GM12878 (cell line): ENCODE measurements around the gene SUGCT. TPM values are rescaled to one million over a fixed set of nuclear protein-coding genes. Genes with fewer than 3 reads are reported as not detected.

ENCODE experiments used
- ATAC-seq: fragments of 200-7000 bp; cut with Tn5 transposase; 3 replicates; pipeline ENCODE4 v1.9.1; 2020; ENCODE audit warnings: mild to moderate bottlenecking, moderate library complexity
- BruUV-seq: library from RNA; stranded (reverse); fragments of 400-500 nt; replicated peaks from 2 replicates; lab custom pipeline; 2021; lab: Mats Ljungman, UMichigan
- CTCF ChIA-PET: fragments of 300-600 bp; sonication (Branson Sonifier 250); formaldehyde crosslinking; extraction: SDS; loops from one replicate; lab custom pipeline; 2021; ENCODE audit warnings: inconsistent platforms; lab: Yijun Ruan, JAX
- POLR2A ChIA-PET: fragments of 350-600 bp; formaldehyde crosslinking; extraction: SDS; loops from one replicate; lab custom pipeline; 2021; ENCODE audit warnings: inconsistent platforms; lab: Charles Lee
- RAD21 ChIA-PET: fragments of 300-600 bp; sonication (Branson Sonifier 250); formaldehyde crosslinking; loops from one replicate; lab custom pipeline; 2023; ENCODE audit warnings: antibody characterized with exemption; ENCODE audit not compliant: unreplicated experiment; lab: Charles Lee
- SMC1A ChIA-PET: fragments of 300-600 bp; sonication (Branson Sonifier 250); formaldehyde crosslinking; loops from one replicate; lab custom pipeline; 2023; ENCODE audit not compliant: unreplicated experiment, uncharacterized antibody; lab: Charles Lee
- DNase-seq: peaks from one replicate; pipeline ENCODE4 v3.0.0-alpha.2; 2011; ENCODE audit warnings: low read depth, low spot score
- FAIRE-seq: peaks from 3 replicates; lab custom pipeline; 2011; peaks lifted over from hg19 to GRCh38; lab: Jason Lieb, UNC
- H2AFZ ChIP-seq: 2 replicates; pipeline ENCODE4 v1.6.0; 2011; ENCODE audit warnings: low read depth, low read length, control low read depth; ENCODE audit not compliant: control insufficient read depth
- H3K27ac ChIP-seq: 2 replicates; pipeline ENCODE4 v1.5.1; 2011; ENCODE audit warnings: control low read depth; ENCODE audit not compliant: control insufficient read depth, insufficient read depth
- H3K27me3 ChIP-seq, 2 experiments: replicated peaks in 1 of 2; 2 replicates each; pipeline versions ENCODE4 v1.6.0 to v1.6.1; 2011; ENCODE audit warnings: low read length in 1 of 2; ENCODE audit not compliant: control insufficient read depth in 2 of 2, insufficient read depth in 2 of 2
- H3K36me3 ChIP-seq, 2 experiments: 2 replicates each; pipeline ENCODE4 v1.5.1; 2011; ENCODE audit warnings: low read length in 1 of 2; ENCODE audit not compliant: control insufficient read depth in 2 of 2, insufficient read depth in 2 of 2
- H3K4me1 ChIP-seq: 2 replicates; pipeline ENCODE4 v1.6.1; 2011; ENCODE audit warnings: mild to moderate bottlenecking, low read length, moderate library complexity, mixed read lengths; ENCODE audit not compliant: control insufficient read depth, insufficient read depth
- H3K4me2 ChIP-seq: 2 replicates; pipeline ENCODE4 v1.6.0; 2011; ENCODE audit warnings: control low read depth; ENCODE audit not compliant: control insufficient read depth, insufficient read depth
- H3K4me3 ChIP-seq: fragments of 200-600 bp; sonication (generic); 2 replicates; pipeline ENCODE4 v1.5.1; 2016
- H3K79me2 ChIP-seq: 2 replicates; pipeline ENCODE4 v1.6.0; 2011; ENCODE audit warnings: low read length; ENCODE audit not compliant: control insufficient read depth, insufficient read depth
- H3K9ac ChIP-seq: 2 replicates; pipeline ENCODE4 v1.8.0; 2011; ENCODE audit warnings: low read length, control low read depth, mixed read lengths; ENCODE audit not compliant: control insufficient read depth, insufficient read depth
- H3K9me3 ChIP-seq: replicated peaks from 3 replicates; pipeline ENCODE4 v1.5.1; 2011; ENCODE audit warnings: mild to moderate bottlenecking, low read length; ENCODE audit not compliant: control insufficient read depth, insufficient read depth
- H4K20me1 ChIP-seq: 2 replicates; pipeline ENCODE4 v1.6.0; 2011; ENCODE audit not compliant: control insufficient read depth, insufficient read depth
- CBX5 ChIP-seq: sonication (generic); IDR thresholded peaks from 2 replicates; pipeline ENCODE4 v1.6.1; 2016; ENCODE audit warnings: low read depth, moderate library complexity, mild to moderate bottlenecking, inconsistent platforms
- CREM ChIP-seq: IDR thresholded peaks from 2 replicates; pipeline ENCODE4 v1.6.1; 2014; ENCODE audit warnings: antibody characterized with exemption, low read depth
- NR2C1 ChIP-seq: fragments of 450-650 bp; IDR thresholded peaks from 2 replicates; pipeline ENCODE4 v1.6.1; 2017; ENCODE audit warnings: antibody characterized with exemption, mild to moderate bottlenecking, moderate library complexity
- NR2F1 ChIP-seq: fragments of 450-650 bp; conservative IDR thresholded peaks from 2 replicates; pipeline ENCODE4 v1.6.1; 2017; ENCODE audit warnings: mild to moderate bottlenecking
- STAT1 ChIP-seq: fragments of 450-650 bp; conservative IDR thresholded peaks from 2 replicates; pipeline ENCODE4 v1.6.1; 2014; ENCODE audit warnings: antibody characterized with exemption, mild to moderate bottlenecking
- SUZ12 ChIP-seq: fragments of 200-600 bp; sonication (generic); IDR thresholded peaks from one replicate; pipeline ENCODE4 v1.6.1; 2018; ENCODE audit warnings: antibody characterized with exemption, mild to moderate bottlenecking; ENCODE audit not compliant: unreplicated experiment
- WGBS: methylation state at CpG from one replicate; pipeline ENCODE4 v1.1.6; 2016; ENCODE audit warnings: low lambda C conversion rate; ENCODE audit not compliant: insufficient replicate concordance, insufficient coverage; ENCODE audit errors: missing lambda C conversion rate; 5-methylcytosine and 5-hydroxymethylcytosine counted together
- in situ Hi-C: fragments of 300-500 bp; cut with MboI; formaldehyde crosslinking; loops from 9 replicates; pipeline ENCODE4 v1.14.3; 2018; ENCODE audit warnings: mixed read lengths
- intact Hi-C: fragments of 100-400 bp; cut with micrococcal nuclease; formaldehyde crosslinking; loops from one replicate; pipeline ENCODE4 v1.14.2; 2022; ENCODE audit not compliant: unreplicated experiment
- polyA plus RNA-seq, 11 experiments: library from polyadenylated mRNA; depleted of rRNA in 4 of 11; unstranded in 6 of 11; stranded (reverse) in 5 of 11; fragments of >200 nt; fragmentation: Nextera tagmentation in 4 of 11; fragmentation: Illumina TruSeq in 1 of 11; extraction: Ambion mirVana in 4 of 11; extraction: Trizol in 1 of 11; gene quantifications; 1 replicate in 1 of 11; 2 replicates in 10 of 11; pipeline versions ENCODE4 v1.2.1 to v1.2.3, GENCODE V29; 2011 to 2016; ENCODE audit warnings: inconsistent platforms in 2 of 11, missing spikeins in 2 of 11, low read depth in 1 of 11
- total RNA-seq, 4 experiments: library from RNA; depleted of rRNA in 3 of 4; stranded (reverse); fragments of >200 nt in 3 of 4; fragmentation: Illumina TruSeq in 1 of 4; extraction: Trizol in 1 of 4; gene quantifications; 2 replicates each; pipeline versions ENCODE4 v1.2.1 to v1.2.3, GENCODE V29; 2013 to 2021
- TF ChIP-seq, protein P1 (sequence below): fragments of 450-650 bp; IDR thresholded peaks from 2 replicates; pipeline ENCODE4 v1.6.1; 2017; ENCODE audit warnings: mild to moderate bottlenecking, moderate library complexity
- TF ChIP-seq, protein P2 (sequence below): IDR thresholded peaks from 2 replicates; pipeline ENCODE4 v1.6.1; 2012; ENCODE audit warnings: improper control_type of control experiment, low read depth, low read length; ENCODE audit not compliant: insufficient replicate concordance
- TF ChIP-seq, protein P3 (sequence below): fragments of 450-650 bp; IDR thresholded peaks from 2 replicates; pipeline ENCODE4 v1.6.1; 2016; ENCODE audit warnings: mild to moderate bottlenecking, moderate library complexity, borderline replicate concordance

Gene SUGCT
- total and polyA plus RNA-seq, 10 of the 15 experiments (the other 5 are each of a cell fraction or from before 2014, with no cell fraction given) = 0.08 to 1.2 (median 0.67) TPM; not detected in 1

- TF ChIP-seq CBX5 = no peak
These were observed 336.0 kb downstream of the SUGCT start (continued) for GRCh38 chr7:40470817-40471216.

- Histone ChIP-seq H3K4me3 (no peak overlapping the region), H3K9me3 (no peaks in the 10 kb centered on the region), H2AFZ (no peak overlapping the region), H3K4me1 (no peaks in the 10 kb centered on the region), H4K20me1 (no peaks in the 10 kb centered on the region), H3K9ac (no peak overlapping the region), H3K4me2 (no peak overlapping the region), H3K36me3 (no peaks in the 10 kb centered on the region), H3K27me3 (peaks cover 0 to 3% of the 10 kb centered on the region in 2 experiments; a peak in 2 of 4 replicates), H3K79me2 (no peaks in the 10 kb centered on the region)
- ChIA-PET RAD21 (no interaction called here), CTCF (no interaction called here), SMC1A (no interaction called here), POLR2A (no interaction called here)
- WGBS = 29% methylated on average over 4 of the region's 4 CpGs
- FAIRE-seq (no peak), DNase-seq (no peak)
- intact Hi-C loops (no loop called here), in situ Hi-C loops (no loop called here)
- TF ChIP-seq, protein P1, sequence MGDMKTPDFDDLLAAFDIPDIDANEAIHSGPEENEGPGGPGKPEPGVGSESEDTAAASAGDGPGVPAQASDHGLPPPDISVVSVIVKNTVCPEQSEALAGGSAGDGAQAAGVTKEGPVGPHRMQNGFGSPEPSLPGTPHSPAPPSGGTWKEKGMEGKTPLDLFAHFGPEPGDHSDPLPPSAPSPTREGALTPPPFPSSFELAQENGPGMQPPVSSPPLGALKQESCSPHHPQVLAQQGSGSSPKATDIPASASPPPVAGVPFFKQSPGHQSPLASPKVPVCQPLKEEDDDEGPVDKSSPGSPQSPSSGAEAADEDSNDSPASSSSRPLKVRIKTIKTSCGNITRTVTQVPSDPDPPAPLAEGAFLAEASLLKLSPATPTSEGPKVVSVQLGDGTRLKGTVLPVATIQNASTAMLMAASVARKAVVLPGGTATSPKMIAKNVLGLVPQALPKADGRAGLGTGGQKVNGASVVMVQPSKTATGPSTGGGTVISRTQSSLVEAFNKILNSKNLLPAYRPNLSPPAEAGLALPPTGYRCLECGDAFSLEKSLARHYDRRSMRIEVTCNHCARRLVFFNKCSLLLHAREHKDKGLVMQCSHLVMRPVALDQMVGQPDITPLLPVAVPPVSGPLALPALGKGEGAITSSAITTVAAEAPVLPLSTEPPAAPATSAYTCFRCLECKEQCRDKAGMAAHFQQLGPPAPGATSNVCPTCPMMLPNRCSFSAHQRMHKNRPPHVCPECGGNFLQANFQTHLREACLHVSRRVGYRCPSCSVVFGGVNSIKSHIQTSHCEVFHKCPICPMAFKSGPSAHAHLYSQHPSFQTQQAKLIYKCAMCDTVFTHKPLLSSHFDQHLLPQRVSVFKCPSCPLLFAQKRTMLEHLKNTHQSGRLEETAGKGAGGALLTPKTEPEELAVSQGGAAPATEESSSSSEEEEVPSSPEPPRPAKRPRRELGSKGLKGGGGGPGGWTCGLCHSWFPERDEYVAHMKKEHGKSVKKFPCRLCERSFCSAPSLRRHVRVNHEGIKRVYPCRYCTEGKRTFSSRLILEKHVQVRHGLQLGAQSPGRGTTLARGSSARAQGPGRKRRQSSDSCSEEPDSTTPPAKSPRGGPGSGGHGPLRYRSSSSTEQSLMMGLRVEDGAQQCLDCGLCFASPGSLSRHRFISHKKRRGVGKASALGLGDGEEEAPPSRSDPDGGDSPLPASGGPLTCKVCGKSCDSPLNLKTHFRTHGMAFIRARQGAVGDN = no peak
- no peak for TF ChIP-seq STAT1
- no peak for TF ChIP-seq SUZ12
- TF ChIP-seq NR2C1 = no peak
- TF ChIP-seq, protein P2, sequence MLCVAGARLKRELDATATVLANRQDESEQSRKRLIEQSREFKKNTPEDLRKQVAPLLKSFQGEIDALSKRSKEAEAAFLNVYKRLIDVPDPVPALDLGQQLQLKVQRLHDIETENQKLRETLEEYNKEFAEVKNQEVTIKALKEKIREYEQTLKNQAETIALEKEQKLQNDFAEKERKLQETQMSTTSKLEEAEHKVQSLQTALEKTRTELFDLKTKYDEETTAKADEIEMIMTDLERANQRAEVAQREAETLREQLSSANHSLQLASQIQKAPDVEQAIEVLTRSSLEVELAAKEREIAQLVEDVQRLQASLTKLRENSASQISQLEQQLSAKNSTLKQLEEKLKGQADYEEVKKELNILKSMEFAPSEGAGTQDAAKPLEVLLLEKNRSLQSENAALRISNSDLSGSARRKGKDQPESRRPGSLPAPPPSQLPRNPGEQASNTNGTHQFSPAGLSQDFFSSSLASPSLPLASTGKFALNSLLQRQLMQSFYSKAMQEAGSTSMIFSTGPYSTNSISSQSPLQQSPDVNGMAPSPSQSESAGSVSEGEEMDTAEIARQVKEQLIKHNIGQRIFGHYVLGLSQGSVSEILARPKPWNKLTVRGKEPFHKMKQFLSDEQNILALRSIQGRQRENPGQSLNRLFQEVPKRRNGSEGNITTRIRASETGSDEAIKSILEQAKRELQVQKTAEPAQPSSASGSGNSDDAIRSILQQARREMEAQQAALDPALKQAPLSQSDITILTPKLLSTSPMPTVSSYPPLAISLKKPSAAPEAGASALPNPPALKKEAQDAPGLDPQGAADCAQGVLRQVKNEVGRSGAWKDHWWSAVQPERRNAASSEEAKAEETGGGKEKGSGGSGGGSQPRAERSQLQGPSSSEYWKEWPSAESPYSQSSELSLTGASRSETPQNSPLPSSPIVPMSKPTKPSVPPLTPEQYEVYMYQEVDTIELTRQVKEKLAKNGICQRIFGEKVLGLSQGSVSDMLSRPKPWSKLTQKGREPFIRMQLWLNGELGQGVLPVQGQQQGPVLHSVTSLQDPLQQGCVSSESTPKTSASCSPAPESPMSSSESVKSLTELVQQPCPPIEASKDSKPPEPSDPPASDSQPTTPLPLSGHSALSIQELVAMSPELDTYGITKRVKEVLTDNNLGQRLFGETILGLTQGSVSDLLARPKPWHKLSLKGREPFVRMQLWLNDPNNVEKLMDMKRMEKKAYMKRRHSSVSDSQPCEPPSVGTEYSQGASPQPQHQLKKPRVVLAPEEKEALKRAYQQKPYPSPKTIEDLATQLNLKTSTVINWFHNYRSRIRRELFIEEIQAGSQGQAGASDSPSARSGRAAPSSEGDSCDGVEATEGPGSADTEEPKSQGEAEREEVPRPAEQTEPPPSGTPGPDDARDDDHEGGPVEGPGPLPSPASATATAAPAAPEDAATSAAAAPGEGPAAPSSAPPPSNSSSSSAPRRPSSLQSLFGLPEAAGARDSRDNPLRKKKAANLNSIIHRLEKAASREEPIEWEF = no peak
- TF ChIP-seq, protein P3, sequence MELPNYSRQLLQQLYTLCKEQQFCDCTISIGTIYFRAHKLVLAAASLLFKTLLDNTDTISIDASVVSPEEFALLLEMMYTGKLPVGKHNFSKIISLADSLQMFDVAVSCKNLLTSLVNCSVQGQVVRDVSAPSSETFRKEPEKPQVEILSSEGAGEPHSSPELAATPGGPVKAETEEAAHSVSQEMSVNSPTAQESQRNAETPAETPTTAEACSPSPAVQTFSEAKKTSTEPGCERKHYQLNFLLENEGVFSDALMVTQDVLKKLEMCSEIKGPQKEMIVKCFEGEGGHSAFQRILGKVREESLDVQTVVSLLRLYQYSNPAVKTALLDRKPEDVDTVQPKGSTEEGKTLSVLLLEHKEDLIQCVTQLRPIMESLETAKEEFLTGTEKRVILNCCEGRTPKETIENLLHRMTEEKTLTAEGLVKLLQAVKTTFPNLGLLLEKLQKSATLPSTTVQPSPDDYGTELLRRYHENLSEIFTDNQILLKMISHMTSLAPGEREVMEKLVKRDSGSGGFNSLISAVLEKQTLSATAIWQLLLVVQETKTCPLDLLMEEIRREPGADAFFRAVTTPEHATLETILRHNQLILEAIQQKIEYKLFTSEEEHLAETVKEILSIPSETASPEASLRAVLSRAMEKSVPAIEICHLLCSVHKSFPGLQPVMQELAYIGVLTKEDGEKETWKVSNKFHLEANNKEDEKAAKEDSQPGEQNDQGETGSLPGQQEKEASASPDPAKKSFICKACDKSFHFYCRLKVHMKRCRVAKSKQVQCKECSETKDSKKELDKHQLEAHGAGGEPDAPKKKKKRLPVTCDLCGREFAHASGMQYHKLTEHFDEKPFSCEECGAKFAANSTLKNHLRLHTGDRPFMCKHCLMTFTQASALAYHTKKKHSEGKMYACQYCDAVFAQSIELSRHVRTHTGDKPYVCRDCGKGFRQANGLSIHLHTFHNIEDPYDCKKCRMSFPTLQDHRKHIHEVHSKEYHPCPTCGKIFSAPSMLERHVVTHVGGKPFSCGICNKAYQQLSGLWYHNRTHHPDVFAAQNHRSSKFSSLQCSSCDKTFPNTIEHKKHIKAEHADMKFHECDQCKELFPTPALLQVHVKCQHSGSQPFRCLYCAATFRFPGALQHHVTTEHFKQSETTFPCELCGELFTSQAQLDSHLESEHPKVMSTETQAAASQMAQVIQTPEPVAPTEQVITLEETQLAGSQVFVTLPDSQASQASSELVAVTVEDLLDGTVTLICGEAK = no peak
- no peak for TF ChIP-seq NR2F1
- no peak for TF ChIP-seq CREM
- TF ChIP-seq, all 136 proteins: peak for 0
- no peak overlapping the region for H3K27ac ChIP-seq
- no TSS peak for BruUV-seq
- ATAC-seq = no peak
These were observed 337.1 kb downstream of the SUGCT start for GRCh38 chr7:40471891-40472290.
